NB4 (cell line): ENCODE results near the gene ADRA2C.

Source experiments
- CTCF ChIP-seq: IDR thresholded peaks from one replicate; pipeline ENCODE4 v1.5.1; 2012; ENCODE audit warnings: low read depth, low read length
- MAX ChIP-seq: IDR thresholded peaks from 2 replicates; pipeline ENCODE4 v1.6.1; 2011; ENCODE audit warnings: low read depth, low read length
- MYC ChIP-seq: IDR thresholded peaks from 2 replicates; pipeline ENCODE4 v1.6.1; 2011; ENCODE audit warnings: low read depth, low read length
- POLR2A ChIP-seq: IDR thresholded peaks from 2 replicates; pipeline ENCODE4 v1.6.1; 2011; ENCODE audit warnings: mild to moderate bottlenecking; ENCODE audit not compliant: insufficient read length; ENCODE audit errors: extremely low read depth

GRCh38 chr4:3812211-3812934, 46.2 kb downstream of the ADRA2C start:
- no peak for TF ChIP-seq CTCF
- no peak for TF ChIP-seq POLR2A
- no peak for TF ChIP-seq MYC
- no peak for TF ChIP-seq MAX
